ENCODE data around the gene SORL1-AS1.

The SORL1-AS1 gene

DNA sequence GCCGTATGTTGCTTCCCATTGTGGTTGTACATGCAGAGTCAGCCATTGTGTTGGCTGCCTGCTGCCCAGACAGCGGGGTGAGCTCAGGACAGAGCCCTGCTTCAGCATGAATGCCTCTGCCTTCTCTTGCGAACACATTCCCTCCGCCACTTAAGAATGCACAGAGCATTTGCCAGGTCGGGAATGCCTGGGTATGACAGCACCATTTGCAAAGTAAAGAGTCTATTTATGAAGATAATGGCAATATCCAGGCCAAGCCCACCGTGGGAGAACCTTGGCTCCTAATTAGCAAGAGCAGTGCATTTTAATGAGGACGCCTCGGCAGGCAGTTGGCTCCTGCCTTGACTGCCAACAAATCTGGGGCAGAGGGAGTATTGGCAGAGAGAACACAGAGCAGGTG, 63.1 kb downstream of the SORL1-AS1 start:
- no peak for DNase-seq (ENCODE audit: low read depth)

Measured in activated T-cell treated with anti-CD3 and anti-CD28 coated beads for 48 hours (primary cell).